Endothelial cell of umbilical vein (primary cell): ENCODE results near the gene MDGA2.

Experiments
- EZH2 ChIP-seq: IDR thresholded peaks from 2 replicates; pipeline ENCODE4 v1.6.1; 2012; ENCODE audit warnings: borderline replicate concordance, low read depth, mild to moderate bottlenecking, moderate library complexity, low read length, inconsistent platforms; ENCODE audit not compliant: severe bottlenecking
- FOS ChIP-seq: IDR thresholded peaks from 2 replicates; pipeline ENCODE4 v1.6.1; 2011; ENCODE audit warnings: mild to moderate bottlenecking, low read length, moderate library complexity, borderline replicate concordance; ENCODE audit not compliant: insufficient read depth
- MYC ChIP-seq: IDR thresholded peaks from one replicate; pipeline ENCODE4 v1.6.1; 2011; ENCODE audit warnings: mild to moderate bottlenecking, low read depth, low read length
- POLR2AphosphoS5 ChIP-seq: IDR thresholded peaks from 2 replicates; pipeline ENCODE4 v1.6.1; 2012; ENCODE audit warnings: low read depth, mild to moderate bottlenecking, control low read depth, low read length, moderate library complexity; ENCODE audit not compliant: insufficient read depth
- TF ChIP-seq, protein P1 (sequence below), 2 donors: IDR thresholded peaks; 1 replicate in 1 of 2; 2 replicates in 1 of 2; pipeline ENCODE4 v1.5.1; 2011; ENCODE audit warnings: low read length in 2 of 2, mild to moderate bottlenecking in 2 of 2, moderate library complexity in 2 of 2, control low read depth in 1 of 2, inconsistent platforms in 1 of 2, low read depth in 1 of 2; ENCODE audit not compliant: insufficient read depth in 1 of 2; ENCODE audit errors: extremely low read depth in 1 of 2

DNA sequence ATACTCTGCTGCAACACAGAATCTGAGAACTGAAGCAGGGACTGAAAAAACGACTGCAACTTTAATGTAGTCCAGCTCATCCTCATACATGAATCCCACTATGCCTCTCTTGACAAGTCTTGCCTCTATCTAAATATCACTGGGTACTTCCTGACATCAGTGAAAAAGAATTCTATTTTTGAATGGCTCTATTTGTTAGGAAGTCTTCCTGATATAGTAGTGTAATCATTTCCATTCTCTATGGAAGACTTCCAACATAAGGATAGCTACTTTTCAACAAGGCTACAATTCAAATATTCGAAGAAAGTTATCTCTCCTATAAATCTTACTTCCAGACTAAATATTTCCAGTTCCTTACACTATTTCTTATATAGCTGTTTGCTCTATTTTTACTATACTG lies 167.5 kb downstream of the MDGA2 start:
- TF ChIP-seq POLR2AphosphoS5 (no peak), FOS (no peak), MYC (no peak), EZH2 (no peak)
- TF ChIP-seq, protein P1, sequence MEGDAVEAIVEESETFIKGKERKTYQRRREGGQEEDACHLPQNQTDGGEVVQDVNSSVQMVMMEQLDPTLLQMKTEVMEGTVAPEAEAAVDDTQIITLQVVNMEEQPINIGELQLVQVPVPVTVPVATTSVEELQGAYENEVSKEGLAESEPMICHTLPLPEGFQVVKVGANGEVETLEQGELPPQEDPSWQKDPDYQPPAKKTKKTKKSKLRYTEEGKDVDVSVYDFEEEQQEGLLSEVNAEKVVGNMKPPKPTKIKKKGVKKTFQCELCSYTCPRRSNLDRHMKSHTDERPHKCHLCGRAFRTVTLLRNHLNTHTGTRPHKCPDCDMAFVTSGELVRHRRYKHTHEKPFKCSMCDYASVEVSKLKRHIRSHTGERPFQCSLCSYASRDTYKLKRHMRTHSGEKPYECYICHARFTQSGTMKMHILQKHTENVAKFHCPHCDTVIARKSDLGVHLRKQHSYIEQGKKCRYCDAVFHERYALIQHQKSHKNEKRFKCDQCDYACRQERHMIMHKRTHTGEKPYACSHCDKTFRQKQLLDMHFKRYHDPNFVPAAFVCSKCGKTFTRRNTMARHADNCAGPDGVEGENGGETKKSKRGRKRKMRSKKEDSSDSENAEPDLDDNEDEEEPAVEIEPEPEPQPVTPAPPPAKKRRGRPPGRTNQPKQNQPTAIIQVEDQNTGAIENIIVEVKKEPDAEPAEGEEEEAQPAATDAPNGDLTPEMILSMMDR (IDR thresholded peaks at IDR 0.05; ENCODE audit: extremely low read depth in 1 of 2, insufficient read depth in 1 of 2, low read depth in 1 of 2, low read length in 2 of 2): no peak
